OCI-LY3 (cell line): ENCODE measurements around the gene E2F1.
"Not testable (repeated sequence)": the region's sequence is repeated elsewhere in the genome, so short reads cannot be mapped to it uniquely, and the experiment has no call there.

Experiments
- EZH2phosphoT487 ChIP-seq: fragments of 200-600 bp; shearing (Covaris generic); IDR thresholded peaks from 2 replicates; pipeline ENCODE4 v1.6.1; 2018; ENCODE audit warnings: antibody characterized with exemption, mixed run types, low read depth
- TF ChIP-seq, protein P1 (sequence below): fragments of 200-600, 300-600 bp; sonication (generic); IDR thresholded peaks from 2 replicates; pipeline ENCODE4 v1.5.1; 2014; ENCODE audit warnings: antibody characterized with exemption, low read length, low read depth

DNA sequence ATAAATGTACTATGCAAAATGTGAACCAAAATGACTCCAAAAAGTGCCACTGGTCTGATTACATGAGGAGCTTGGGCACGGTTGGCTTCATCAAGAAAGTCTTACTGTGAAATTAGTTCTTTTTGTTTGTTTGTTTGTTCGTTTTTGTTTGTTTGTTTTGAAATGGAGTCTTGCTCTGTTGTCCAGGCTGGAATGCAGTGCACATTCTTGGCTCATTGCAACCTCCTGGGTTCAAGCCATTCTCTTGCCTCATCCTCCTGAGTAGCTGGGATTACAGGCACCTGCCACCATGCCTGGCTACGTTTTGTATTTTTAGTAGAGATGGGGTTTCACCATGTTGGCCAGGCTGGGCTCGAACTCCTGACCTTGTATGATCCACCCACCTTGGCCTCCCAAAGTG, 54.3 kb downstream of the E2F1 start:
- TF ChIP-seq, protein P1, sequence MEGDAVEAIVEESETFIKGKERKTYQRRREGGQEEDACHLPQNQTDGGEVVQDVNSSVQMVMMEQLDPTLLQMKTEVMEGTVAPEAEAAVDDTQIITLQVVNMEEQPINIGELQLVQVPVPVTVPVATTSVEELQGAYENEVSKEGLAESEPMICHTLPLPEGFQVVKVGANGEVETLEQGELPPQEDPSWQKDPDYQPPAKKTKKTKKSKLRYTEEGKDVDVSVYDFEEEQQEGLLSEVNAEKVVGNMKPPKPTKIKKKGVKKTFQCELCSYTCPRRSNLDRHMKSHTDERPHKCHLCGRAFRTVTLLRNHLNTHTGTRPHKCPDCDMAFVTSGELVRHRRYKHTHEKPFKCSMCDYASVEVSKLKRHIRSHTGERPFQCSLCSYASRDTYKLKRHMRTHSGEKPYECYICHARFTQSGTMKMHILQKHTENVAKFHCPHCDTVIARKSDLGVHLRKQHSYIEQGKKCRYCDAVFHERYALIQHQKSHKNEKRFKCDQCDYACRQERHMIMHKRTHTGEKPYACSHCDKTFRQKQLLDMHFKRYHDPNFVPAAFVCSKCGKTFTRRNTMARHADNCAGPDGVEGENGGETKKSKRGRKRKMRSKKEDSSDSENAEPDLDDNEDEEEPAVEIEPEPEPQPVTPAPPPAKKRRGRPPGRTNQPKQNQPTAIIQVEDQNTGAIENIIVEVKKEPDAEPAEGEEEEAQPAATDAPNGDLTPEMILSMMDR, result not testable (repeated sequence)
- not testable (repeated sequence) for TF ChIP-seq EZH2phosphoT487
